ENCODE results near the gene GADL1.

The GADL1 gene

DNA sequence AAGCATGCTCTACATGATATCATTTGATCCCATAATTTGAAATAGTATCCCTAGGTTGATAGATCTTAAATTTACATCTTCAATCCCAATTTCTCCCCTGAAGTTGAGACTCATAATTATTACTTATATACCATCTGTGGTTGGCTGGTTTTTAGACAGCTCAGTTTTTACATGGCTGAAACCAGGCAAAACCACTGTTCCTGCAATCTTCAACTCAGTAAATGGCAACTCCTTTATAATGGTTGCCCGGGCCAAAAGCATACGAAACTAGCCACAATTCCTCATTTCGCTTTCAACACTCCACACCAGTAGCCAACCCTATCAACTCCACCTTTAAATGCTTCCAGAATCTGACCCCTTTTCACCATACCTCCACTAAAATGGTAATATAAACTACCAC, 169.6 kb downstream of the GADL1 start:
- DNase-seq (ENCODE audit: low spot score): no peak

GRCh38 chr3:30723211-30723610, 171.2 kb downstream of the GADL1 start:
- DNase-seq (ENCODE audit: low spot score): no peak

DNA sequence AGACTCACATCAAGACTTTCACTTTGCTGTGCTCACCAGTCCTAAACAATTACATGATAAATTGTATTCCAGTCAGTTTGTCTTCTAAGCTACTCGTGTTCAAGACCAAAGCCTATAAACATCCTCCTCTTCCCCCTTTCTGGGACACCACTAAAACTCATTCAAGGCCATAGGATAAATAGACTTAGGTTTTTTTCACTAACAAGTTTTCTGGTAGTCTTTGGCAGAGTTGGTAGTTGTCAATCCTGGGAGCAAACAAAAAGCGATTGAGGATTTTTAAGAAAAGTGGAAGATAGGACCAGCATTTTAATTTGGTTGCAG, 173.2 kb downstream of the GADL1 start:
- DNase-seq (ENCODE audit: low spot score): no peak

DNA sequence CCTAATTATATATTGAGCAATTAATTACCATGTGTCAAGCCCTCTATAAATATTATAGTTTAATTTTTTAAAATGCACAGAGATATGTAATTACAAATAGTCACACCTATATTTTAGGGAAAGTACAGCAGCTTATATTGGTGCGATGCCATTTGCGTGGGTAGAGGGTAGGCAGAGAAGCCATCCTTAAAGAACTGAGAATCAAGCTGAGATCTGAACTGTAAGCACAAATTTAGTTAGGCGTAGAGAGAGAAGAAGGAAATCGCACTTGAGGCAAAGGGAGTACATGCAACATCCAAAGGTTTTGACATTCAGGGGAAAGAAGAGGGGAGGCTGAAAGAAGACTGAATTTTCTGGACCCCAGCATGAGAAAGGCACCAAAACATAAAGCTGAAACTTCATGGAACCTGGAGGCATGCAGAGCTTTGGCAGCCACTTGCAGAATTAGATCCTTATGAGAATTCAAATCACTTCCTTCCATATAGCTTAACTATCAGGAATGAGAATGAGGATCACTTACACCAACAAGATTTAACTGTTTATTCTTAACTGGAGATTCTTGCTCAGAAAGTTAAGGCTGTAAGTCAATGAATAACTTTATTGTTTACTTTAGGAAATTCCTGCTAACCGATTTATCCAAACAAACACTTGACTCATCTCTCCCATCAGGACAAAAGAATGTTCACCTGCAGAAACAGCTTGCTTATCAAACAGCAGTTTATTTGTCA, 173.7 kb downstream of the GADL1 start:
- no peak for DNase-seq (ENCODE audit: low spot score)

DNA sequence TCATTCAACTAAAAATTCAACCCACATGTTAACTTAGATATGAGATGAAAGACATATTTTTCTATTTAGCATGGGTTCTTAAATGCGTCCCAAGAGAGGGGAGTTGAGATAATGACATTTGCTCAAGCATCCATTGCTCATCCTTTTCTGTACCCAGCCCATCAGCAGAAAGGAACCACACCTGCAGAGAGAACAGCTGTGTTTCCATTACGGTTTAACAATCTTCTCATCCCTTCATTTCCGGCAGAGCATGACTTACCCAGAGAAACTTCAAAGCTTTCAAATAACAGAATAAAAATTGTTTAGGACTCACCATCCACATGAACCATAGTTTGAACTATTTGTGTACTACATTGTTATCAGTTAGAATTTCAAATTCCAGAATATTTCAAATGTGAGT, 174.9 kb downstream of the GADL1 start:
- no peak for DNase-seq (ENCODE audit: low spot score)

DNA sequence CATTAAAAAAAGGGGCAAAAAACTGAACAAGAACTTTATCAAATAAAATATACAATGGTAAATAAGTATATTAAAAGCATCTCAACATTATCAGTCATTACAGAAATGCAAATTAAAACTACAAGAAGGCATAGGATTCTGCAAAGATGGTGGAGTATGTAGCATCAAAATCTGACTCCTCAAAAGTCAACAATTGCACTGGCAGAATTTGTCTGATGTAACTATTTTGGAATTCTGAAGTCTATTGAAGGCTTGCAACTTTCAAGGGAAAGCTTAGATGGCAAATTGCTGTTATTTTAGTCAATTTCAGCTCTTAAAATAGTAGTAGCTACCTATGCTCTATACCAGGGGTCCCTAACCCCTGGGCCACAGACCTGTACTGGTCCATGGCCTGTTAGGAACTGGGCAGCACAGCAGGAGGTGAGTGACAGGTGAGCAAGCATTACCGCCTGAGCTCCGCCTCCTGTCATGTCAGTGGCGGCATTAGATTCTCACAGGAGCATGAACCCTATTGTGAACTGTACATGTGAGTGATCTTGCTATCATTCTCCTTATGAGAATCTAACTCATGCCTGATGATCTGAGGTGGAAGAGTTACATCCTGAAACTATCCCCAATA, 180.5 kb downstream of the GADL1 start:
- no peak for DNase-seq (ENCODE audit: low spot score)

- no peak for DNase-seq (ENCODE audit: low spot score)
Observed at GRCh38 chr3:30712991-30713390, 181.5 kb downstream of the GADL1 start.

- DNase-seq (ENCODE audit: low spot score): no peak
Observed at GRCh38 chr3:30711867-30712266, 182.6 kb downstream of the GADL1 start.

DNA sequence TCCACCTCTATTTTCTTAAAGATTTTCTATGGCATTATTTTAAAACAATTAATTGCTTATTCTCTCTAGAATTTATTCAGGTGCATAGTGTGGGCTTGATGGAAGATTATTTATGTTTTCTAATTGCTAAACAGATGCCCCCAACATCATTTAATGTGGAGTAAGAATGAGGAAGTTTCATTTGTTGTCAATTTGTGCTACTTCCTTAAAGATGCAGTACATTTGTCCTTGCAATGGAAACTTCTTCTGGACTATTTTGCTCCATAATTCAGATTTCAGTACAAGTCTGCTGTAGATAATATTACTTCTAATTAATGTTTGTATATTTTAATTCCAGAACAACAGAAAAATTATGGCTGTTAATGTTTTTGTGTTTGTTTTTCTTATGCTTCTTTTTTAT, 183.3 kb downstream of the GADL1 start:
- DNase-seq (ENCODE audit: low spot score): no peak

DNA sequence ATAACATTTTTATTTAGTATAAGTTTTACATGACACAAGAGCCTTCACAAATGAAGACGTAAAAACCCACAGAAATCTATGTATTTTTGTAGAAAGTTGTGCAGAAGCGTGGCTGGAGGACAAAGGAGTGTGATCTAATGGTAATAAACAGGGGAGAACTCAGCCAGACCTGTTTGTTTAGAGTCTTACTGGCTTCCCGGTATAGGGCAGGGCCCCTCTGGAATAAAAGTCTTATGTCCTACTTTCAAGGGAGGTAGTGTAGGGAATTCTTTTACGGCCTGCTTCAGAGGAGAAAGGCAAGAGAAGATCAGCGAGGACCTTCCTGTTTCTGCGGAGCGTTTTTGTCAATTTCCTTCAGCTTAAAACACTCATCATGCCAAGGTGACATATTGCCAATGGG, 184.4 kb downstream of the GADL1 start:
- DNase-seq (ENCODE audit: low spot score): no peak

DNA sequence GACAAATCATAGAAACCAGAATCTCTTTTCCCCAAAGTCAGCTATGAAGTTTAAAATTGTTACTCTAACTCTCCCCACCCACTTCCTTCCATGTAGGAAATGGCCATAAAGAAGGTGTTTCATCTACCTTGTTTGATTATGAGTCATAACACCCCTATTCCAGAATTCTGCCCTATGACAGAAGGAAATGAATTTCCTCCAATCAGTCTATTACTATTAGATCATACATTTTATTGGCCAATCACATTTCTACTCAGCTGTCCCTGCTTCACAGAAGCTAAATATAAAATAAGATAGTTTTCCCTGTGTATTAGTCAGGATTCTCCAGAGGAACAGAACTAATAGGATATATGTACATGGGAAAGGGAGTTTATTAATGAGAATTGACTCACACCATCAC, 186.0 kb downstream of the GADL1 start:
- DNase-seq (ENCODE audit: low spot score): no peak

DNA sequence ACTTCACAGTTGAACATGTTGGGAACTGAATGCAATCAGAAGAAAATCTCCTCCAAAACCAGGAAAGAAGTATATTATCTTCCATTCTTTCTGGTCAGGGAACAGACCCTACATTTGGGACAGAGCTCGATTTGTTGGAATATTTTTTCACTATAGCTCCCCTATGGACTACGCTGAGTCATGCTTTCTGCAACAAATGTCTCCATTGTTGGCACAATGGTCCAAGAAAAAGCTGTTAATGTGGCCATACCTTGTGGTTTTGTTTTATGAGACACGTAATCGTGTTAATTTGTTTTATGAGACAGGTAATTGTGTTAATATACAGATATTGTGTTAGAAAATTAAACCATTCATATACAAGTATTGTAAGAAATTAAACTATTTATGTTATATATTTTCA, 186.6 kb downstream of the GADL1 start:
- DNase-seq (ENCODE audit: low spot score): no peak

GRCh38 chr3:30704931-30705890, 189.2 kb downstream of the GADL1 start:
- no peak for DNase-seq (ENCODE audit: low spot score)

- DNase-seq (ENCODE audit: low spot score): no peak
Observed at GRCh38 chr3:30702828-30703397, 191.5 kb downstream of the GADL1 start.

DNA sequence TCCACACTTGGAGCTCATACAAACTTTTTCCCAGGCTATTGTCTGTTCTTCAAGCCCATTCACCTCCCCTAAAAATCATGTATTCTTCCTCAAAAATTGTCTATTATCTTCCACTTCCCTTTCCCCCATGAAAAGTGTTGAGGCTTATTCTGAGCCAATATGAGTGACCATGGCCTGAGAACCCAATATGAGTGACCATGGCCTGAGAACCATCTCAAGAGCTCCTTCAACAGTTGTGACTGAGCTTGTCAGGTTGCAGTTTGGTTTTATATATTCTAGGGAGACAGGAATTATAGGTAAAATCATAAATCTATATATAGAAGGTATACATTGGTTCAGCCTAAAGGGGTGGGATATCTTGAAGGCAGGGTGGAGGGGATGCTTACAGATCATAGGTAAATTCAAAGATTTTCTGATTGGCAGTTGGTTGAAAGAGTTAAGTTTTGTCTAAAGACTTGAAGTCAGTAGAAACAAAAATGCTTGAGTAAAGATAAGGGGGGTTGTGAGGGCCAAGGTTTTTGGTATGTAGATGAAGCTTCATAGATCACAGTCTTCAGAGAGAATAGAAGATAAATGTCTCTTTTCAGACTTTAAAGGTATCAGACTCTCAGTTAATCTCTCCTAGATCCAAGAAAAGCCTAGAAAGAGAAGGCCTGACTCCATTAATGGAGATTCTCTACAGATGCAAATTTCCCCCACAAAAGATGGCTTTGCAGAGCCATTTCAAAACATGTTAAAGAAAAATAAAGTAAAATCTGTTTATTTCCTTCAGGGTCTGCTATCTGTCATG, 192.2 kb downstream of the GADL1 start:
- no peak for DNase-seq (ENCODE audit: low spot score)

- no peak for DNase-seq (ENCODE audit: low spot score)
Observed at GRCh38 chr3:30700702-30701321, 193.6 kb downstream of the GADL1 start.

- no peak for DNase-seq (ENCODE audit: low spot score)
Observed at GRCh38 chr3:30699927-30700326, 194.5 kb downstream of the GADL1 start.

GRCh38 chr3:30698549-30698948, 195.9 kb downstream of the GADL1 start:
- DNase-seq (ENCODE audit: low spot score): no peak

DNA sequence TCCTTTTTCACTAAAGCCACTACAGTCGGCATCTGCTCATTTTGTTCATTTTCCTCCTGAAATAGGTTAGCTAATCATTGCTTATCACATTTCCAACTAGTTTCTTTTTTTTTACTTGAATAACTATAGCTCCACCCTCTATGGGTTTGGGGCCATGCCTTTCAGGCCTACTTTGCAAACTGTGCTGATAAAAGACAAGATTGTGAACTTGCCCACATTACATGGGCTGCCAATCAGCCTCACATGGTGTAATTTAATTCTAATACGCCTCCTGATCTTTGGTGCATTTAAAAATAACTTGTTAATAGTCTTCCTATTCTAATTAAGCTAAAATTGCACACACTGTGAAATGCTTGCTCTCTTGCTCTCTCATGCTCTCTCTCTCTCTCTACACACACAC, 197.6 kb downstream of the GADL1 start:
- no peak for DNase-seq (ENCODE audit: low spot score)

- peak; percentile 63 for DNase-seq (ENCODE audit: low spot score)
Observed at GRCh38 chr3:30696403-30696819, 198.1 kb downstream of the GADL1 start.

GRCh38 chr3:30695302-30696061, 199.0 kb downstream of the GADL1 start:
- DNase-seq (ENCODE audit: low spot score): no peak

Data from Ammon's horn (tissue), 1 donor.